HS-27A (cell line): ENCODE data around the gene OAS2.

ENCODE experiments used
- DNase-seq: peaks from one replicate; pipeline ENCODE4 v3.0.0-alpha.2; 2012; ENCODE audit warnings: low read depth, missing footprints

Gene OAS2

DNA sequence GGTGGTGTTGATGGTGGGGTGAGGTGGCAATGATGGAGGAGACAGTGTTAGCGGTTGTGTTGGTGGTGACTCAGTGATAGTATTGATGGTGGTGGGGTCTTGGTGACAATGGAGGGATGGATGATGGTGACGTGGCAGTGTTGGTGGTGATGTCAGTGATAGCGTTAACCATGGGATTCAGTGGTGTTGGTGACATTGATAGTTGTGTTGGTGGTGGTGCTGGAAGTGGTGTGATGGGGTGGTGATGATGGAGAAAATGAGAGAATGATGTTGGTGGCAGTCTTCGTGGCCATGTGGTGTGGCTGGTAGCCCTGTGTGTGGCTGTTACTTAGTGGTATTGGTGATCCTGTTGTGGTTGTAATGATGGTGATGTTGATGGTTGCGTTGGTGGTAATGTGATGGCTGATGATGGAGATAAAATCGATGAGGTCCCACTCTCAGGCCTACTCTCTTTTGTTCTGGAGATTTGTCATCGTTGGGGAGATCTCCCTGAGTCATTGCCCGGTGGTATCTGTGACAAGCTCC lies 80.8 kb downstream of the OAS2 start:
- no peak for DNase-seq

GRCh38 chr12:113060336-113060960 lies 82.1 kb downstream of the OAS2 start:
- no peak for DNase-seq

- DNase-seq: no peak
Observed at GRCh38 chr12:113061061-113061694, 82.9 kb downstream of the OAS2 start.
